ENCODE results near the gene SLC25A52.
"Not testable (repeated sequence)": the region's sequence is repeated elsewhere in the genome, so short reads cannot be mapped to it uniquely, and the experiment has no call there.

Gene SLC25A52

DNA sequence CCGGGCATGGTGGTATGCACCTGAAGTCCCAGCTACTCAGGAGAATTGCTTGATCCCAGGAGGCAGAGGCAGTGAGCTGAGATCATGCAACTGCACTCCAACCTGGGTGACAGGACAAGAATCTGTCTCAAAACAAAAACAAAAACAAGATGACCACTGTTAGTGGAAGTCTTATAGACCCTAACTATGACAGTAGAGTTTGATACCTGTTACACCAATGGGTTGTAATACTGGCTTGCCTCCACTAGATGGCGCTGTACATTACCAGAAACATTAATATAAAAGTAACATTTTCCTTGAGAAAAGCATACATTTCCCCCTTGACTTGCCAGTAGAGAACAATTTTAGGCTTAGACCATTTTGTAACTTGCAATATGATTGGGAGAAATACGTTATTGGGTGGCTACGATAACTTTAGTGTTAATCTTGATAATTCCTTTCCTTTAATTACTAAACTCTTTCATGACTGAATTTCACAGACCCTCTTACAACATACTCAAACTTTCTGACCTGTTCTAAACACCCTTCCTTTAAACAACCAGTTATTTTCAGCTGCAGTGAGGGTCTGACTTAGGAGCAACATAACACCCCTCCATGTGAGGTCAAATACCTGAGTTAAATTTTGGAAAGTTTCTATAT, 19.5 kb downstream of the SLC25A52 start:
- DNase-seq (ENCODE audit: low spot score) (no peak), FAIRE-seq (no peak)

DNA sequence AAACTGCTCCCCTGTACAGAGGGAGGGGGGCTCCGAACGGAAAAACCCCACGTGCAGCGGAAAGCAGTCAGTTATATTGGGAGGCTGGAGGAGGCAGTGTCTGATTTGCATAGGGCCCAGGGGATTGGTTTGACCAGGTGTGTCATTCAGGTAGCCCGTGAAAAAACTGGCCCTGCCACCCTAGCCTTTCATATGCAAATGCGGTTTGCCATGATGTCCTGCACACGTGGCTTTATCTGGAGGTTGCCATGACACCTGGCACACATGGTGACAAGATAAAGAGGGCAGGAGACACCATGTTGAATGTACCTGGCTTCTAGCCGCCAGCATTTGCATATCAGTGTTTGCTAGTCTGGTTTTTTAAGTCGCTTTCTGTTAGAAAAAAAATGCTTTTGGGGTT, 20.5 kb downstream of the SLC25A52 start:
- DNase-seq (ENCODE audit: low spot score), result no peak

DNA sequence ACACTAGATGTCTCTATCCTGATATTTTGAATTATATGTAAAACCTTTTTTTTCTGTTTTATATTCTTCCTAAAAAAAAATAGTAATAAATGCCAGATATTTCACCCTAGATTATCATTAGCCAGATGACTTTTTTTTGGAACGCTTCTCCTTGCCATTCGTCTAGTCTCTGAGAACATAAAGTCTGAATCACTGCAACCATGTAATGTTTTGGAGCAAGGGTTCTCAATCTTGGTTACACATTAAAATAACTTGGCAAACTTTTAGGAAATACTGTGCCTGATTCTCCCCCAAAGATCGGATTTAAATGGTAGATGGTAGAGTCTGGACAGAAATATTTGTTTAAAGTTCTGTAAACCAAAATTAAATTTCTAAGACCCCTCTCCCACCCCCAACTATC, 21.0 kb downstream of the SLC25A52 start:
- no peak for DNase-seq (ENCODE audit: low spot score)
- FAIRE-seq, result no peak

More for the DNA sequence above, 20.5 kb downstream of the SLC25A52 start:
- no peak for FAIRE-seq

- FAIRE-seq (no peak), DNase-seq (ENCODE audit: low spot score) (peak; percentile 33)
Observed at GRCh38 chr18:31738460-31739407, 21.9 kb downstream of the SLC25A52 start.

GRCh38 chr18:31736630-31737029, 24.1 kb downstream of the SLC25A52 start:
- DNase-seq (ENCODE audit: low spot score) (no peak), FAIRE-seq (no peak)

GRCh38 chr18:31731628-31732027, 29.1 kb downstream of the SLC25A52 start:
- FAIRE-seq (no peak), DNase-seq (ENCODE audit: low spot score) (no peak)

DNA sequence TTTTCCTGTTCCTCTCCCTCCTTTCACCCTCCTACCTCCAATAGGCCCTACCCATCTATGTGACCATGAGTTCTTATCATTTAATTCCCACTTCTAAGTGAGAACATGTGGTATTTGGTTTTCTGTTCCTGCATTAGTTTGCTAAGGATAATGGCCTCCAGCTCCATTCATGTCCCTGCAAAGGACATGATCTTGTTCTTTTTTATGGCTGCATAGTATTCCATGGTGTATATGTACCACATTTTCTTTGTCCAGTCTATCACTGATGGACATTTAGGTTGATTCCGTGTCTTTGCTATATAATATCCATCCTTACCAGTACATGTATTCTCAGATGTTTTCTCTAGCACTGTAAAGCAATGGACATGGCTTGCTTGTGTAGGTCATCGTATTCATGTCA, 31.5 kb downstream of the SLC25A52 start:
- DNase-seq (ENCODE audit: low spot score); FAIRE-seq: not testable (repeated sequence)

DNA sequence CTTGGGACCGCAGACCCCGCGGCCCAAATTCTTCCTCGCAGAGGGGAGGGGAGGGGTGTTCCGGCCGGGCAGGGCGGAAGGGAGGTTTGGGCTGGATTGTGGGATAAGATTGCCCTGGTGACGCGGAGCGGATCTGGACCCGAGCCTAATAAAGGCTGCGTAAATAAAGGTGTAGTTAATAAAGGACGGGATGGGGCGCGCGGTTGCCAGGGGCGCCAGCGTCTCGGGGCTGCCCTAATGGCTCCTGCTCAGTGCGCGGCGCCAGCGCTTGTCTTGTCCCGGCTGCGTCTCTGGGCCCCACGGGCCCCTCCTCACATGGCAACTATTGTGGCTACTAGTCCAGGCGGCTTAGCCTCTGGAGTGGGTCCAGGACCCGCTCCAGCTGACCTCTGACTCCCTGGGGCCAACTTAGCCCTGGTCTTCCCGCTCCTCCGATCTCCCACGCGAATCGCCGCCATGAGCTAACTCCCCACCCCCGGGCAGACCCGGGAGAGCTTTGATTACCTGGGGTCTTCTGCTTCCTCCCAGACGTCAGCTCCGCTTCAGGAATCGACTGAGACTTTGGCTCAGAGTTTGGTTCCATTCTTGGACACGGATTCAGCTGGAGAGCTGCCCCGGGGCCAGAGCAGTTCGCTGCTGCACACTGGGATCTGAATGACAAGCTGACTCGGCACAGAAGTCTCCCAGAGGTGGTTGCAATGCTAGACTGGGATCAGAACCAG, 36.5 kb downstream of the SLC25A52 start:
- FAIRE-seq, result no peak
- DNase-seq (ENCODE audit: low spot score), result no peak

DNA sequence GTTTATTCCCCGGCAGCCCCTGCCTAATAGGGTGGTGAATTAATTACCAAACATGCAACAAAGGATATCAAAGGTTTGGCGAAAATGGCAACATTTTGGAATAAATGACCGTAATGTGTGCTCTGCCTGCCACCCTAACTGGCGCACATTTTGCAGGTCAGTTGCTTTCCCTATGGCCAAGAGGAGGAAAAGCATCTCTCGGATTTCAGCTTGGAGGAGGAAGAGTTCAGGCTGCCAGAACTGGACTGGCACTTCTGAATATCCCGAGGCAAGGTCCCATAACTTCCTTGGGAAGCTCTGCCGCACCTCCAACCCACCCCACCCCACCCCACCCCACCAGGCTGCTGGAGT, 37.1 kb downstream of the SLC25A52 start:
- DNase-seq (ENCODE audit: low spot score) (no peak), FAIRE-seq (no peak)

DNA sequence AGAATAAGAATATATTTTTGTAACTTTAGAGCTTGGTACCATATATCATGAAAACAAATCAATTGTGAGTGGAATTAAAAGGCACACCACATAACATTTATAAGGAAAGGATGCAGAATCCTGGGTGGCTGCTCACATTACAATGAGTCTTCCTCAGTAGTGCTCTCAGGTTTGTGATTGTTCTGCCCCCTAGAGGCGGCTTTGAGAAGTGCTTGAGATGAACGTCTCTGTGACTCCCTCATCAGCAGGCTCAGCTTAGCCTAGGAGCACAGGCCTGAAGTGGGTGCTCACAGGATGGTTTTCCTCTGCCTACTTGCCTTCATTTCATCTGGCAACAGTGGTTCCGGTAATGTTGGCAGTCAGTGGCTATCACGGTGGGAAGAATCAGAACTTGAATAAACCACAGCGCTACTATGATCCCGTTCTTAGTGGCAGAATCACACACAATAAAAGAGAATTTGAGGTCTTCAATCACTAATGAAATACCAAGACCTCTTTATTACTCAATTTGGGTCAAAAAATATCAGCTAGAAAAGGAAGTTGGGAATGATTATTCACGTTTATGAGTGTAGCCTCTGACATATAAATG, 38.2 kb downstream of the SLC25A52 start:
- peak; percentile 38 for DNase-seq (ENCODE audit: low spot score)
- no peak for FAIRE-seq

- DNase-seq (ENCODE audit: low spot score) (no peak), FAIRE-seq (no peak)
Observed at GRCh38 chr18:31721601-31722000, 39.1 kb downstream of the SLC25A52 start.

DNA sequence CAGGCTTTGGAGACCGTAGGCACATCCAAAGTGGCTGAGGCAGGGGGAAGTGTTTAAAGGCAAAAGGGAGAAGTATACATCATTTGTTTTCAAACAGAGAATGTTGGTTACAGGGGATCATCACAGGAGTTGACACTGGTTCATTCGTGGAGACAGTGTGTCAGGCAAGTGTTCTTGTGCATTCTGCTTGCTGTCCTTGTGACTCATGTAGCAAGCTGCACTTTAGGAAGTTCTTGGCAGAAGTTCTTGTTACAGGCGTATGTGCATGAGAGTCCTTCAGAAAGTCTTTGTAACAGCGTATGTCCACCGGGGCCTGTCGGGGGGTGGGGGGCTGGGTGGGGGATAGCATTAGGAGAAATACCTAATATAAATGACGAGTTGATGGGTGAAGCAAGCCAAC, 39.8 kb downstream of the SLC25A52 start:
- DNase-seq (ENCODE audit: low spot score) (no peak), FAIRE-seq (no peak)

- FAIRE-seq, result no peak
- DNase-seq (ENCODE audit: low spot score), result no peak
Observed at GRCh38 chr18:31719363-31720006, 41.2 kb downstream of the SLC25A52 start.

DNA sequence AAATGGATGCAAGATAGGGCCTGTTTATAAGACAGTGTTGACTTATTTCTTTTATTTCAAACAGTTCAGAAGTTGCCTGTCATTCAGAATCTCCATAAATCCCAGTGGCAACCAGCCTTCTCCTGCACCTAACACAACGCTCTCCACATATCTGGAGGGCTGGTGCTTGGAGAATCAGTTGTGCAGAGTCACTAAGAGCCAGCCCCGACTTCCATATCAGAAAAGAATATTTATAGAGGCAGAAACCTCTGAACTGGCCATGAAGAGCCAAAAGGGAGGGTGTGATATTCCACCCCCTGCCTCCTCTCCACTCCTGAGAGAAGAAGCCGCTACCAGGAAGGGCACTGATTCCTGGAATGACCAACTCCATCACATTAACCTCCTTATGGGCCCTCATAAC, 42.3 kb downstream of the SLC25A52 start:
- FAIRE-seq, result no peak
- DNase-seq (ENCODE audit: low spot score), result no peak

GRCh38 chr18:31716362-31716761, 44.3 kb downstream of the SLC25A52 start:
- FAIRE-seq (no peak), DNase-seq (ENCODE audit: low spot score) (no peak)

DNA sequence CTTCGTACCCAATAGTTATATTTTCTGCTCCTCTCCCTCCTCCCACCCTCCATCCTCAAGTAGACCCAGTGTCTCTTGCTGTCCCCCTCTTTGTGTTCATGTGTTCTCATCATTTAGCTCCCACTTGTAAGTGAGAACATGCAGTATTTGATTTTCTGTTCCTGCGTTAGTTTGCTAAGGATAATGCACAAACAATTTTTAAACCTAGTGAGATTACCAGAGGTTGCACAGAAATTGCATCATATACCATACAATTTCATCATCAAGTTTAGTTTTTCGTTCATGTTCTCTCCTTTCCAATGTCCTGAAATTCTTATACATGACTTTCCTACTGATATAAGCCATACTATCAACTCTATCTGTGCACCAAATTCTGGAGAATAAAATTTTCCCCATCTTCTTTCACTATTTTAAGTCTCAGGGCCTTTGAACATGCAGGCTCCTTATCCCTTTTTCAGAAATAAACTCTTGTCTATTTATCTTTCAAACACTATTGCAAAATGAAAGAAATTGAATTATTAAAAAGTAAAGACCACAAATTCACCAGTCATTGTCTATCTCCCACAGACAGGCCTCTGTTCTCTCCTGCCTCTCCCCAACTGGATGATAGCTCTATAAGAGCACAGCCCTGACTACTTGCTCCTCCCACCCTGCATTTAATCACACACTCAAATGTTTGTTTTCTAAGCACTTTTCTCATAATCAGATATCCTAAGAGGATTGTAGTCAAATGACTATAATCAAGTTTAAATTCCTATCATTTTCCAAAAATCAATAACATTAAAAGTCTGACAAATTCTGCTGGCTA, 49.1 kb downstream of the SLC25A52 start:
- no peak for FAIRE-seq
- no peak for DNase-seq (ENCODE audit: low spot score)

GRCh38 chr18:31710826-31711225, 49.9 kb downstream of the SLC25A52 start:
- DNase-seq (ENCODE audit: low spot score), result no peak
- no peak for FAIRE-seq

Measured in RCC 7860 (cell line).